Immature natural killer cell (primary cell): ENCODE measurements around the gene MEDAG. TPM values are rescaled to one million over a fixed set of nuclear protein-coding genes. Genes with fewer than 3 reads are reported as not detected.

Source experiments
- DNase-seq, 3 donors: peaks; one replicate each; pipeline ENCODE4 v3.0.0; 2022; ENCODE audit warnings: mixed read lengths in 1 of 3
- H3K27ac Mint-ChIP-seq, 6 donors: one replicate each; pipeline ENCODE4 v1.8.0; 2020; ENCODE audit warnings: mixed read lengths in 6 of 6, mild to moderate bottlenecking in 5 of 6, inconsistent platforms in 4 of 6, moderate library complexity in 3 of 6
- H3K27me3 Mint-ChIP-seq, 3 donors: one replicate each; pipeline ENCODE4 v1.8.0; 2020 to 2021; ENCODE audit warnings: low read depth in 3 of 3, mild to moderate bottlenecking in 3 of 3, mixed read lengths in 3 of 3, moderate library complexity in 3 of 3, inconsistent platforms in 1 of 3
- H3K36me3 Mint-ChIP-seq, 3 donors: one replicate each; pipeline ENCODE4 v1.8.0; 2020; ENCODE audit warnings: mixed read lengths in 3 of 3, inconsistent platforms in 2 of 3, mild to moderate bottlenecking in 2 of 3
- H3K4me1 Mint-ChIP-seq, 2 donors: one replicate each; pipeline ENCODE4 v1.8.0; 2020; ENCODE audit warnings: inconsistent platforms in 2 of 2, mild to moderate bottlenecking in 2 of 2, mixed read lengths in 2 of 2, moderate library complexity in 1 of 2
- H3K4me3 Mint-ChIP-seq, 5 donors: one replicate each; pipeline ENCODE4 v1.8.0; 2020; ENCODE audit warnings: mild to moderate bottlenecking in 5 of 5, mixed read lengths in 5 of 5, inconsistent platforms in 3 of 5, moderate library complexity in 3 of 5
- H3K9me3 Mint-ChIP-seq, 6 donors: one replicate each; pipeline ENCODE4 v1.8.0; 2020; ENCODE audit warnings: mild to moderate bottlenecking in 6 of 6, mixed read lengths in 6 of 6, inconsistent platforms in 4 of 6, moderate library complexity in 3 of 6
- polyA plus RNA-seq, 3 donors: library from polyadenylated mRNA; unstranded; fragments of 300-500 nt; fragmentation: Illumina TruSeq; gene quantifications; one replicate each; pipeline ENCODE4 v1.2.3, GENCODE V29; 2021

Gene MEDAG
- not detected for polyA plus RNA-seq

DNA sequence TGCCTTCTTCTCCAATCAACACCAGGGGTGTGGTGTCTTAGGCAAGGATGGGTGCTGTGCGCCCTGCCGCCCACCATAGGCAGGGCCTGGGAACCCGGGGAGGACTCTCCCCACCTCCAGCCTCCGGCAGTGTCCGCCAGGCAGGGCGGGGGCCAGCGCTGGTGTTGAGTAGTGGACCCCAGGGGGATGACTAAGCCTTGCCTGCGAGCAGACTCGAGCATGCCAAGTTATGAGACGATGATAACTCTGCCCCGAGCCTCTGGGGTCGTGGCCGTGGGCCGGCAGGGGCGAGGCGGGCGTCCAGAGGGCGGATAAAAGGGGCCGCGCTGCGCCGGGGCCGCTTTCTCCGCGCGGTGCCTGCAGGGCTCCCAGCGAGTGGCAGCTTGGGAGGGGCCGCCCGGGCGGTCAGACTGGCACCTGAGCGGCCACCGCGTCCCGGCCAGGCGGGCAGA, at the start of gene MEDAG:
TSS of gene MEDAG (plus strand) at position 340 of the 452 bp plus-strand sequence. CDS start 245 bp downstream, outside the sequence.
- peaks cover 0 to 4% (median 0%) of the 10 kb centered on the region in 3 donors for H3K36me3 Mint-ChIP-seq
- DNase-seq, result no peak
- peaks cover 14 to 28% (median 21%) of the 10 kb centered on the region in 3 donors for H3K27me3 Mint-ChIP-seq
- H3K4me1 Mint-ChIP-seq, result peaks cover 5 to 11% of the 10 kb centered on the region in 2 donors
- H3K4me3 Mint-ChIP-seq, result peak within 1 kb of the TSS in 3 of 5 donors; percentile 6 to 11 (median 9)
- peaks cover 0 to 5% (median 0%) of the 10 kb centered on the region in 6 donors for H3K9me3 Mint-ChIP-seq
- H3K27ac Mint-ChIP-seq, result no peak within 1 kb of the TSS

DNA sequence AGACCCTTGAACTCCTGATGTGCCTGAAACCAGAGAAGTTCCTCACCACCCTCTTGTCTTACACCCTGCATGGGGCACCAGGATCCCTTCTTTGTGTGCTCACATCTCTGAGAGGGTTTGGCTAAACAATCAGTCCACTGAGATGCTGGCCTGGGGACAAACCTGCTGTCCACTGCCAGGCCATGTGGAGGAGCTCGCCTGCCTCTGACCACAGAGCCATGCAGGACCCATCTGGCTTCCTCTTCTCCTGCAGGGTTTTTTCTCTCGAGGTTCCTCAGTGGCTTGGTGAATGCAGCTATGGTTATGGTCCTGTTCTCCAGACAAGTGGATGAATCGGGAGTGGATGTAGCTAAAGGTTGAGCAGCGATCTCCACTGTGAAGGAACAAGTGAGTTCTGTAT, 49.1 kb upstream of the MEDAG start:
- no peak overlapping the region for H3K4me3 Mint-ChIP-seq

DNA sequence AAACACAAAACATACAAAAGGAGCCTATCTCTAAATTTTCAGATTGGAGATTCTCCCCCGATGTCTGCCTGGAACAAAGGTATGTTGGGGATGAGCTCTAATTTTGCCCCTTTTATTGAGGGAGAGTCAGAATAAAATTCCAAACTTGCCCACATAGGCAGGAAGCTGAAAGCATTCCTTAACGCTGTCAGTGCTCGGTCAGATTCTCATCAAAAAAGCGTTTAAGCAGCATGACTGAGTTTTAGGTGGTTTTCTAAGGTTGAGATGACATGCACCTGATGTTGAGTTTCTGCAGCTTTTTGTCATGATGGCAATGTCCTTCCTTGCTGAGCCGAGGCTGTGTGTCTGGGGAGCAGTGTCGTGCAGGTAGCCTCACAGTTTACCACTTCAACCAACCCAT, 48.4 kb upstream of the MEDAG start:
- peaks cover 0 to 4% (median 2%) of the 10 kb centered on the region in 3 donors for H3K27me3 Mint-ChIP-seq
- H3K27ac Mint-ChIP-seq, result no peak overlapping the region
- peaks cover 0 to 3% (median 0%) of the 10 kb centered on the region in 3 donors for H3K36me3 Mint-ChIP-seq
- H3K4me1 Mint-ChIP-seq, result no peaks in the 10 kb centered on the region
- H3K9me3 Mint-ChIP-seq, result no peaks in the 10 kb centered on the region
- H3K4me3 Mint-ChIP-seq, result no peak overlapping the region
- no peak for DNase-seq

More for the DNA sequence above, 49.1 kb upstream of the MEDAG start:
- H3K4me1 Mint-ChIP-seq, result no peaks in the 10 kb centered on the region
- peaks cover 0 to 3% (median 0%) of the 10 kb centered on the region in 3 donors for H3K36me3 Mint-ChIP-seq
- H3K27me3 Mint-ChIP-seq, result peaks cover 0 to 1% (median 0%) of the 10 kb centered on the region in 3 donors
- H3K27ac Mint-ChIP-seq, result no peak overlapping the region
- no peaks in the 10 kb centered on the region for H3K9me3 Mint-ChIP-seq
- DNase-seq, result no peak

DNA sequence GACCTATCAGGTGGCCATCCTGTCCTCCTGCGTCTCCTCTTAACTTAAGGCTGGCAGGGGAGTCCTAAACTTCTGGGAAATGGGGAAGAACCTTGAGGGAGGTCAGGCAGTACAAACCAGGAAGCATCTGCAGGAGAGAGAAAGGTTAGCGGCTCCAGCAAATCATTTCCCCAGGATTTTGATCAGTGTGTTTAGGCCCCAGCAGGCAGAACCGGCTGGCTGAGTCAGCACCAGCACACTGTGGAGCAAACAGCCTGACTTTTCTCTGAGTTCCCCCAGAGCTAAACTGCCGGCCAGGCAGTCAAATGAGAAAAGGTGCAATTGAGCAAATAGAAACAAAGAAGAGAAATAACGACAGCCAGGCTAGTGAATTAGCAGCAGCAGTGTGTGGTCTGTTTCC, 46.7 kb upstream of the MEDAG start:
- Mint-ChIP-seq H3K36me3 (peaks cover 0 to 3% (median 0%) of the 10 kb centered on the region in 3 donors), H3K4me1 (no peaks in the 10 kb centered on the region), H3K9me3 (no peaks in the 10 kb centered on the region), H3K27me3 (peaks cover 0 to 10% (median 2%) of the 10 kb centered on the region in 3 donors), H3K4me3 (no peak overlapping the region), H3K27ac (no peak overlapping the region)
- DNase-seq, result no peak

DNA sequence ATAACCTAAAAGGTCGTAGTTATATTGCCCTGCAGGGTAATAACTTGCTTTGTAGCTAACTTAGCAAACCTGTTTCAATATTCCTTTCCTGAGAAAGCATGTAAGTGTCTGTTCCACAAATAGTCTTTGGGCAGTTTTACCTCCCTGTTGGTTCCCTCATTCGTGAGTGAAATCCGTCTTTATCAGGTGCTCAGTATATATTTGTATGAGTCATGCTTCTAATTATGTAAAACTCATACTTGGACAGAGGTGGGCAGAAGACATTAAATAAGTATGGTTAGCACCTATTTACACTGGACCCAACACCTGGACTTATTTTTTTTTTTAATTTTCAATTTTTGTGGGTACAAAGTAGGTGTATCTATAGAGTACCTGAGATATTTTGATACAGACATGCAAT, 44.9 kb upstream of the MEDAG start:
- H3K4me1 Mint-ChIP-seq, result peaks cover 0 to 4% of the 10 kb centered on the region in 2 donors
- peaks cover 0 to 3% (median 0%) of the 10 kb centered on the region in 3 donors for H3K36me3 Mint-ChIP-seq
- no peak for DNase-seq
- no peaks in the 10 kb centered on the region for H3K9me3 Mint-ChIP-seq
- H3K27me3 Mint-ChIP-seq, result peaks cover 2 to 13% (median 4%) of the 10 kb centered on the region in 3 donors
- no peak overlapping the region for H3K27ac Mint-ChIP-seq
- no peak overlapping the region for H3K4me3 Mint-ChIP-seq

DNA sequence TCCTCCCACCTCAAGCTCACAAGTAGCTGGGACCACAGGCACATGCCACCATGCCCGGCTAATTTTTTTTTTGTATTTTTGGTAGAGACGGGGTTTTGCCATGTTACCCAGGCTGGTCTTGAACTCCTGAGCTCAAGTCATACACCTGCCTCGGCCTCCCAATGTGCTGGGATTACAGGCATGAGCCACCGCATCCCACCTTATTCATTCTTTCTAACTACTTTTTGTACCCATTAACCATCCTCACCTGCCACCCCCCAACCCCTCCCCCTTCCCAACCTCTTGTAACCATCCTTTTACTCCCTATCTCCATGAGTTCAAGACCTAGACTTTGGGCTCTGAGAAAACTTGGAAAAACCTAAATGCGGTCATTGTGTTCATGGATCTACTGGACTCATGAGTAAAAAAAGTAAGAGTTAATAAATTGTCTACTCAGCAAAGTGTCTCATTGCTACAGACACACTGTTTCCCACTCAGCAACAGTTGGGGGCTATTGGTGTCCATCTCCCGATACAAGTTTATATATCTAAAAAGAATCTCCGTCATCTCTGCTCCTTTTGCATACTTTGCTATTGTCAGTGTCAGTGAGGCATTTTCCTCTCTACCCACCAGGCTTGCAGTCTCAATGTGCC, 44.1 kb upstream of the MEDAG start:
- Mint-ChIP-seq H3K27ac (no peak overlapping the region), H3K9me3 (no peaks in the 10 kb centered on the region), H3K36me3 (peaks cover 0 to 3% (median 0%) of the 10 kb centered on the region in 3 donors), H3K27me3 (peaks cover 2 to 14% (median 4%) of the 10 kb centered on the region in 3 donors), H3K4me3 (no peak overlapping the region), H3K4me1 (peaks cover 0 to 4% of the 10 kb centered on the region in 2 donors)
- no peak for DNase-seq

DNA sequence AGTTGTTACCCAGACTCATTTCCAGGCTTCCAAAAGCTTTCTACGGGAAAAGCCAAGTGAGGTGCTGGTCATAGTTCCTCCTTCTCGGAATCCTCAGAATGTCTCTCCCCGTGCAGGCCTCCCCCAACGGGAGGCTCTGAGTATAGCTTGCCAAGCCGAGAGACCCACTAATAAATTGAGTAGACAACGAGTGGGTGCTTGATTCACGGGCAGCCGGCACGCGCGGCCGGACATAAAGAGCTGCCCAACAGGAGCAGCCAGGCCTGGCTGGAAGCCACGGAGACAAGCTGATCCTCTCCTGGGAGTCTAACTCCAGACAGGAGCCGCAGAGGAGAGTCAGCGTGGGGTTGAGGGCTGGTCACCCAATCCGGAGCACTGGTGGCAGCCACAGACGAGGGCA, 43.4 kb upstream of the MEDAG start:
- no peak for DNase-seq
- Mint-ChIP-seq H3K36me3 (peaks cover 0 to 3% (median 0%) of the 10 kb centered on the region in 3 donors), H3K27me3 (peaks cover 2 to 13% (median 4%) of the 10 kb centered on the region in 3 donors), H3K27ac (no peak overlapping the region), H3K4me3 (no peak overlapping the region), H3K9me3 (no peaks in the 10 kb centered on the region), H3K4me1 (peaks cover 0 to 4% of the 10 kb centered on the region in 2 donors)

DNA sequence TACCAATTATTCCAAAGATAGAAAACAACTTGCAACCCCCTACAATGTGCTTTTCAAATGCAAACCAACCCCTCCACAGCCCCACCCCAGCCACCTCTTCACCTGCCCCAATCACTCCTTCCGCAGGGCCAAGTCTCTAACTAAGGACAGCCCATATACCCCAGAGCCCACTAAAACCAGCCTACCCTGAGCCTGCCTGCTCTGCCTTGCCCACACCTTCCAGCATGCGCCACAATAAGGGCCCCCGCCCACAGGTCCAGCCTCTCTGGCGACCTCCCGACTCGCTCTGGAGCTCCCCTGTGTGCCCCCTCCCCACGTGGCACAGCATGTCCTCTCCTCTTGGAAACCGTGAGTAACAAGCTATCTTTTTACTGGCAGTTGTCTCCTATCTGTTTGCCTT, 42.8 kb upstream of the MEDAG start:
- H3K27ac Mint-ChIP-seq, result no peak overlapping the region
- no peak overlapping the region for H3K4me3 Mint-ChIP-seq
- H3K27me3 Mint-ChIP-seq, result peaks cover 3 to 13% (median 4%) of the 10 kb centered on the region in 3 donors
- peaks cover 0 to 3% (median 0%) of the 10 kb centered on the region in 3 donors for H3K36me3 Mint-ChIP-seq
- no peaks in the 10 kb centered on the region for H3K9me3 Mint-ChIP-seq
- H3K4me1 Mint-ChIP-seq, result peaks cover 0 to 4% of the 10 kb centered on the region in 2 donors
- DNase-seq, result no peak

DNA sequence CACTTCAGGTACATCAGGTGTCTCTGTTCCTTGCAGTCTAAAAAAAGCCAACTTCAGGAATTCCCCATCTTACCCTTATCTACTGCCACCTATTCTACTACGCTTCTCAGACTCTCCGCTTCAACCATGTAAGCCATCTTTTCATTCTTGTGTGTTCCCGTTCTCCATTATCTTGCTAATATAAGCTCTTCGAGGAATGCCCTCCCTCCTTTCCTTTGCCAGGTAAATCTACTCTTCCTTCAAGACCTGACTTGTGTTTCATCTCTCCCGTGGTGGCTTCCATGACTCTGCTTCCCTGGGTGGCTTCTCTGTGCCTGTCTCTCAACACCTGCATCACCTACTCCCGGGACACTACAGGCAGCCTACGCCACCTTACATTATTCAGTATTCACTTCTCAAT, 42.3 kb upstream of the MEDAG start:
- peaks cover 3 to 13% (median 4%) of the 10 kb centered on the region in 3 donors for H3K27me3 Mint-ChIP-seq
- no peaks in the 10 kb centered on the region for H3K9me3 Mint-ChIP-seq
- DNase-seq, result no peak
- no peak overlapping the region for H3K4me3 Mint-ChIP-seq
- peaks cover 0 to 3% (median 0%) of the 10 kb centered on the region in 3 donors for H3K36me3 Mint-ChIP-seq
- H3K27ac Mint-ChIP-seq, result no peak overlapping the region
- peaks cover 0 to 4% of the 10 kb centered on the region in 2 donors for H3K4me1 Mint-ChIP-seq

DNA sequence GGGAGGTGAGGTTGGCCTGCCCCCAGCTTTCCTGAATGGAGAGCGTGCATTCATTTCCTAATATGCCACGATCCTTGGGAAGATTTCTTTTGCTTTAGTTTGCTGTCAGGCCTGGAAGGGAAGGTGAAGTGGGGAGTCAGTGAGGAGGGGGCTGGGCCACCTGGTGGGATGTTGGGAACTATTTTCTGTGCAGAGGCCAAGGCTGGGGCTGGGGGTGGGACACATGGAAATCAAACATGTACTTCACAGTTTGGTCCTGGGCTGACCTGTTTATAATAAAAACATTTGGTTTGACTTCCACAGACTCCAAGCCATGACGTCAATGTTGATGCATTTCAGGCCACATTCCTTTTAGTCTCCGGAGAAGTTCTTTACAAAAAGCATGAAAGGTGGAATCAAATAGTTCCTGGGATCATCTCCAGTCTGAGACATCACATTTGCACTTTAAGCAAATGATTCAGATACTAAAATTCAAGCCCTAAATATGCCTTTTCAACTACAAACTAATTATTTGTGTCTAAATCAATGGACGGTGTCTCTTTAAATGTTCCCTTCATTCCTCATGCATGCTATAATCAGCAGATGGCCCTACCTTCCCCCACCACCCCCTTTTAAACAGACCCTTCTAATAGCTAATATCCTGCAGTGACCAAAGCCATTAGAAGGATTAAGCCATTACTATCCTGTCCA, 41.5 kb upstream of the MEDAG start:
- Mint-ChIP-seq H3K27ac (no peak overlapping the region), H3K4me3 (no peak overlapping the region), H3K27me3 (peaks cover 3 to 13% (median 6%) of the 10 kb centered on the region in 3 donors), H3K4me1 (peaks cover 0 to 4% of the 10 kb centered on the region in 2 donors), H3K36me3 (no peaks in the 10 kb centered on the region), H3K9me3 (no peaks in the 10 kb centered on the region)
- no peak for DNase-seq

DNA sequence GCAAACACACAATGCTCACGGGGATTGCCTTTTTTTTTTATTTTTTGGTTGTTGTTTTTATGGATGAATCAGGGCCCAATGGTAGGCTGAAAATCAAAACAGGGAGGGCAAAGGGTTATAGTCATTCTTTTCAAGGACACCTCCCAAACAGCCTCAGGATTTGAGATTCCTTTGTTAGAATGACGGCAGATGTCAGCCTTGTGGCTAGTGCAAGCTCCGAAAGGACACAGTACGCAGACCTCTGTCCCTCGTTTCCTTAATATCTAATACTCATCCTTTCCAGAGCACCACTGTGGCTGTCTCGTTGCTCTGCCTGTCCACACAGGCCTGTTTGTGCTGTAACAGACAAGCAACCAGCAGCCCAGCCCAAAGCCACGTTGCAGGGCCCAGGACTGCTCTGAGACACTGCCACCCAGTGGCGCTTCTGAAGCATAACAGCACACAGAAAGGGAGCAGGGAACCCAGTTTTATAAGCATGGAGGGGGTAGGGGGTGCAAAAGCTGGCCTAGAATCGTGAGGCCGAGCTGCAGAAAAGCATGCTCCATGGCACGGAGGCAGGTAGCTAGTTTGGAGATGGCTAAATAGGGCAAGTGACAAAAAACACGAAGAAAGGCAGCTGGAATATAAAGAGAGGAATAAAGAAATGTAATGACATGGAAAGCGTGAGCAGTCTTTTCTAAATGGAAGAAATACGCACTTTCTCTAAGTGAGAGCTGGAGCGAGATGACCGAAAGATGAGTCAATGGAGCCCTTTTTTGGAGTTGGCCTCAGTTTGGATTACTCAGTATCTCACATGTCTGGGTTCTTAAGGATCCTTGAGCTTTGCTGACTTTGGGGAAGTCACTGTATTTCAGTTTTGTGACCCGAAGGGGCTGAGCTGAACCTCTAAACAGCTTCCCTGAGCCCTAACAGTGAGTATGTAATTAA, 40.7 kb upstream of the MEDAG start:
- Mint-ChIP-seq H3K27ac (peak overlapping the region in 1 of 6 donors; percentile 5), H3K9me3 (no peaks in the 10 kb centered on the region), H3K4me1 (peaks cover 0 to 4% of the 10 kb centered on the region in 2 donors), H3K36me3 (no peaks in the 10 kb centered on the region), H3K4me3 (no peak overlapping the region), H3K27me3 (peaks cover 3 to 14% (median 6%) of the 10 kb centered on the region in 3 donors)
- peak; percentile 32 to 41 (median 33) for DNase-seq

DNA sequence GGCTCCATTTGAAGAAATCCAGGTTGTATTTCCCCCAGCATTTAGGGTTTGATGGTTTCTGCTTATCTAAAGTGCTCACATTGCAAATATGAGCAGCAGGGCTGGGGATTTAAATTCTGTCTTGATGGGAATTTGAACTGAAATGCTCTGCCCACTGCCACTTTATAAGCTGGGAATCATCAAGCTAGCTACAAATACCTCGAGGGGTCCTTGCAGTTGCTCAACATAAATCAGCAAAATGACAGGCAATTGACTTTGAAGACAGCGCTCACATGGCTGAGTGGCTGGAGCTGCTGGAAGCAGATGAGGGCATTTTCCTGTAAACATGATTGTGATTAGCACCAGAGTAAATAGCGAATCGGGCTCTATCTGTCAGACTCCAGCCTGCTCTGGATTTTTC, 39.4 kb upstream of the MEDAG start:
- no peak overlapping the region for H3K4me3 Mint-ChIP-seq
- DNase-seq, result no peak
- H3K27me3 Mint-ChIP-seq, result peaks cover 3 to 14% (median 6%) of the 10 kb centered on the region in 3 donors
- H3K9me3 Mint-ChIP-seq, result no peaks in the 10 kb centered on the region
- H3K36me3 Mint-ChIP-seq, result no peaks in the 10 kb centered on the region
- peaks cover 0 to 4% of the 10 kb centered on the region in 2 donors for H3K4me1 Mint-ChIP-seq
- no peak overlapping the region for H3K27ac Mint-ChIP-seq

DNA sequence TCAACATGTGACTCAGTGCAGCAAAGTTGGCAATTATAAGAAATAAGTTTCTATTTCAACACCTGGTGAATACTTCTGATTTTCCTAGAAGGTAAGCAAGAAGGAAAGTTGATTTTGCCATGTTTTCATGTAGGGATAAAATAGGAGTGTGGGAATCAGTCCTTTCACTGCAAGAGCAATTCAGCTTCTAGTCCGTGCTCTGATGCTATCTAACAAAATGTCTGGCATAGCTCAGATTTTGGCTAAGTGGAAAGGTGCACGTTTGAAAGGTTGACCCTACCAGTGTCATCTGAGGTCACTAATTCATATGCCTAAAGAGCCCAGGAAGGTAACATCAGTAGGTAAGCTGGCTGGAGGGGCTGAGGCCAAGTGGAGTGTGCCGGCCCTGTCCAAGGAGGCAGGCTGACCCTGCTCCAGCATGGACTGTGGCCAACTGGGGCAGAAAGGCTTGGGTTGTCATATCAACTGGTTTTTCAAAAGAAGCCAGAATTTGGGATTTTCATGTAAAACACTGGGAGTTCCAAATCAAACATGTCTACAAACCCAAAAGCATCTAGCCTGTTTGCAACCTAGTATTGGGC, 38.9 kb upstream of the MEDAG start:
- Mint-ChIP-seq H3K27ac (no peak overlapping the region), H3K27me3 (peaks cover 3 to 14% (median 6%) of the 10 kb centered on the region in 3 donors), H3K4me1 (peaks cover 0 to 4% of the 10 kb centered on the region in 2 donors), H3K36me3 (no peaks in the 10 kb centered on the region), H3K4me3 (no peak overlapping the region), H3K9me3 (no peaks in the 10 kb centered on the region)
- DNase-seq, result no peak
